Osteoblast (primary cell): ENCODE results near the gene ADGRE1. TPM values are rescaled to one million over a fixed set of nuclear protein-coding genes. Genes with fewer than 3 reads are reported as not detected.

Source experiments
- DNase-seq: peaks from one replicate; pipeline ENCODE4 v3.0.0; 2011; ENCODE audit warnings: low spot score, mixed read lengths; ENCODE audit not compliant: insufficient read length; ENCODE audit errors: missing footprints
- H2AFZ ChIP-seq: 2 replicates; pipeline ENCODE4 v1.6.0; 2011; ENCODE audit warnings: mild to moderate bottlenecking, low read length
- H3K27ac ChIP-seq: 2 replicates; pipeline ENCODE4 v1.5.1; 2011; ENCODE audit warnings: mild to moderate bottlenecking, low read depth, low read length, moderate library complexity
- H3K27me3 ChIP-seq: 2 replicates; pipeline ENCODE4 v1.6.0; 2012; ENCODE audit warnings: mild to moderate bottlenecking, control low read depth, inconsistent platforms, low read length, moderate library complexity; ENCODE audit not compliant: insufficient read depth
- H3K36me3 ChIP-seq: 2 replicates; pipeline ENCODE4 v1.5.1; 2011; ENCODE audit warnings: mild to moderate bottlenecking, low read length, control low read depth, moderate library complexity; ENCODE audit not compliant: insufficient read depth
- H3K4me1 ChIP-seq: 2 replicates; pipeline ENCODE4 v1.5.1; 2011; ENCODE audit warnings: mild to moderate bottlenecking, low read length, control low read depth, moderate library complexity; ENCODE audit not compliant: insufficient read depth
- H3K4me2 ChIP-seq: 2 replicates; pipeline ENCODE4 v1.6.0; 2011; ENCODE audit warnings: mild to moderate bottlenecking, low read length; ENCODE audit not compliant: insufficient read depth
- H3K4me3 ChIP-seq: fragments of 200-600 bp; sonication (generic); 3 replicates; pipeline ENCODE4 v1.5.1; 2012; ENCODE audit warnings: mild to moderate bottlenecking, low read length, inconsistent platforms; ENCODE audit not compliant: insufficient read depth
- H3K79me2 ChIP-seq: 2 replicates; pipeline ENCODE4 v1.6.0; 2012; ENCODE audit warnings: mild to moderate bottlenecking, low read length, control low read depth, inconsistent platforms; ENCODE audit not compliant: insufficient read depth
- H3K9me3 ChIP-seq: 2 replicates; pipeline ENCODE4 v1.5.1; 2011; ENCODE audit warnings: low read depth, low read length, control low read depth
- H4K20me1 ChIP-seq: 2 replicates; pipeline ENCODE4 v1.6.0; 2012; ENCODE audit warnings: mild to moderate bottlenecking, low read length, control low read depth; ENCODE audit not compliant: insufficient read depth
- CTCF ChIP-seq: IDR thresholded peaks from 2 replicates; pipeline ENCODE4 v1.5.1; 2011; ENCODE audit warnings: mild to moderate bottlenecking, low read depth, low read length, moderate library complexity; ENCODE audit errors: extremely low read depth
- total RNA-seq: library from RNA; depleted of rRNA; stranded (reverse); fragments of >200 nt; gene quantifications from 2 replicates; pipeline ENCODE4 v1.2.3, GENCODE V29; 2012

ADGRE1 gene
- total RNA-seq, 1 donor, result not detected

- H3K36me3 ChIP-seq, result no peaks in the 10 kb centered on the region
- H4K20me1 ChIP-seq, result no peaks in the 10 kb centered on the region
- H3K9me3 ChIP-seq, result no peaks in the 10 kb centered on the region
- no peak overlapping the region for H3K4me2 ChIP-seq
- no peak overlapping the region for H3K27ac ChIP-seq
- TF ChIP-seq CTCF, result no peak
- H3K4me1 ChIP-seq, result no peaks in the 10 kb centered on the region
- H3K27me3 ChIP-seq, result no peaks in the 10 kb centered on the region
- no peak overlapping the region for H3K4me3 ChIP-seq
- no peaks in the 10 kb centered on the region for H3K79me2 ChIP-seq
- H2AFZ ChIP-seq, result no peak overlapping the region
- DNase-seq, result no peak
These were observed 1.6 kb downstream of the ADGRE1 start for GRCh38 chr19:6888967-6889366.

GRCh38 chr19:6890401-6890913, 3.1 kb downstream of the ADGRE1 start:
- H3K9me3 ChIP-seq, result no peaks in the 10 kb centered on the region
- H3K4me1 ChIP-seq, result no peaks in the 10 kb centered on the region
- no peaks in the 10 kb centered on the region for H3K36me3 ChIP-seq
- no peak overlapping the region for H3K4me3 ChIP-seq
- no peaks in the 10 kb centered on the region for H3K79me2 ChIP-seq
- no peak for DNase-seq
- no peak overlapping the region for H2AFZ ChIP-seq
- H3K4me2 ChIP-seq, result no peak overlapping the region
- H3K27me3 ChIP-seq, result no peaks in the 10 kb centered on the region
- no peak for TF ChIP-seq CTCF
- no peaks in the 10 kb centered on the region for H4K20me1 ChIP-seq
- no peak overlapping the region for H3K27ac ChIP-seq

- Histone ChIP-seq H3K27ac (no peak overlapping the region), H3K36me3 (no peaks in the 10 kb centered on the region), H3K27me3 (no peaks in the 10 kb centered on the region), H3K4me3 (no peak overlapping the region), H3K79me2 (no peaks in the 10 kb centered on the region), H3K4me1 (no peaks in the 10 kb centered on the region), H2AFZ (no peak overlapping the region), H3K9me3 (no peaks in the 10 kb centered on the region), H4K20me1 (no peaks in the 10 kb centered on the region), H3K4me2 (no peak overlapping the region)
- TF ChIP-seq CTCF, result no peak
- DNase-seq, result no peak
These were observed 3.6 kb downstream of the ADGRE1 start for GRCh38 chr19:6890938-6891337.

- Histone ChIP-seq H4K20me1 (no peaks in the 10 kb centered on the region), H3K79me2 (no peaks in the 10 kb centered on the region), H3K4me1 (no peaks in the 10 kb centered on the region), H3K4me2 (no peak overlapping the region), H3K27ac (no peak overlapping the region), H3K4me3 (no peak overlapping the region), H3K9me3 (no peaks in the 10 kb centered on the region), H3K27me3 (no peaks in the 10 kb centered on the region), H3K36me3 (no peaks in the 10 kb centered on the region), H2AFZ (no peak overlapping the region)
- DNase-seq, result no peak
- TF ChIP-seq CTCF, result no peak
These were observed 4.5 kb downstream of the ADGRE1 start for GRCh38 chr19:6891761-6892385.
